GM18868 (cell line): Measurements from ENCODE around the gene RAP1GAP2.

Experiments used
- ATAC-seq: cut with Tn5 transposase; IDR thresholded peaks from one replicate; pipeline ENCODE4 v1.9.1; 2021; ENCODE audit warnings: mild to moderate bottlenecking, moderate library complexity; ENCODE audit not compliant: unreplicated experiment

Gene RAP1GAP2

DNA sequence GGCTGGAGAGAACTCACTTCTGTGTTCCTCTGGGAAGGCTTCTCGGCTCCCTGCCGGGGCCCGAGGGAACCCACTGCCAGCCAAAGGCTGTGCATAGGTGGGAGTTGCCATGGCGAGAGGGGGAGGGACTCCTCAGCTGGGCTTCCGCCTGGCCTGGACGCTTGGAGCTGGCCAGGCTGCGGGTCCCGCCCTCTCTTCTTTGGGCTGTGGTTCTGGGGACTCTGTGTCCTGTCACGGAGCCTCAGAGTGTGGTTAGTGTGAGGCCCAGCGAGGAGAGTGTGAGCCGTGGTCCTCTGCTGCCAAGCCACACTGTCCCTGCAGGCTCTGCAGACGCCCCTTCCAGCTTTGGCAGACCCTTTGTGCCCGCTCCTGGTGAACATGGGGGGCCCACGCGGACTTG lies 144.1 kb downstream of the RAP1GAP2 start:
- ATAC-seq, result no peak

DNA sequence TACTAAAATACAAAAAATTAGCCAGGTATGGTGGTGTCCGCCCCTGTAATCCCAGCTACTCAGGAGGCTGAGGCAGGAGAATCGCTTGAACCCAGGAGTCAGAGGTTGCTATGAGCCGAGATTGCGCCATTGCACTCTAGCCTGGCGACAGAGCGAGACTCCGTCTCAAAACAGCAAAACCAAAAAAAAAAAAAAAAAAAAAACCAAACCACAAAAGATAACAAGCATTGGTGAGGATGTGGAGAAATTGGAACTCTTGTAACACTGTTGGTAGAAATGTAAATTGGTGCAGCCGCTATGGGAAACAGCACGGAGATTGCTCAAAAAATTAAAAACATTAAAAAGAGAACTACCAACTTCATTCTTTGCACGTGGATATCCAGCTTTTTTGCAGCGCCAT lies 147.7 kb downstream of the RAP1GAP2 start:
- no peak for ATAC-seq

DNA sequence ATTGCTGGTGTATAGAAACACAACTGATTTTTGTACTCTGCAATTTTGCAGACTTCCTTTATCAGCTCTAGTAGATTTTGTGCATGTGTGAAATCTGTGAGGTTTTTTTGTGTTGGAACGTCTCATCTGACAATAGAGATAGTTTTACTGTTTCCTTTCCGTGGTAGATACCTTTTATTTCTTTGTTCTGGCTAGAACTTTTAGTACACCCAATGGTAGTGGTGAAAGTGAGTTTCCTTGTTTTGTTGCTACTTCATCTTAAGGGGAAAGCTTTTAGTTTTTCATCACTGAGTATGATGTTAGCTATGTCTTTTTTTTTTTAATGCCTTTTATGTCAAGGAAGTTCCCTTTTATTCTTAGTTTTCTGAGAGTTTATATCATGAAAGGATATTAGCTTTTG lies 149.1 kb downstream of the RAP1GAP2 start:
- no peak for ATAC-seq

DNA sequence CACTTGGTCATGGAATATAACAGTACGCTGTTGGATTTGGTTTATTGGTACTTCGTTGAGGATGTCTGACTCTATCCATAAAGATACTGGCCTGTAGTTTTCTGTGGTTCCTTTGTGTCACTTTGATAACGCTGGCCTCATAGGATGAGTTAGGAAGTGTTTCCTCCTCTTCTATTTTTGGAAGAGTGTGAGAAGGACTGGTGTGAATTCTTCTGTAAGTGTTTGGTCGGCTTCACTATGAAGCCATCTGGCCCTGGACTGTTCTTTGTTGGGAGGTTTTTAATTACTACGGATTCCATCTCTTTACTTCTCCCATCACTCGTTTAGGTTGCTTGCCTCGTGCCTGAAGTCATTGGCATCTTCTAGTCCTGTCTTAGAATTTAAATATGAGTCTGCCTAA lies 149.9 kb downstream of the RAP1GAP2 start:
- ATAC-seq, result no peak

DNA sequence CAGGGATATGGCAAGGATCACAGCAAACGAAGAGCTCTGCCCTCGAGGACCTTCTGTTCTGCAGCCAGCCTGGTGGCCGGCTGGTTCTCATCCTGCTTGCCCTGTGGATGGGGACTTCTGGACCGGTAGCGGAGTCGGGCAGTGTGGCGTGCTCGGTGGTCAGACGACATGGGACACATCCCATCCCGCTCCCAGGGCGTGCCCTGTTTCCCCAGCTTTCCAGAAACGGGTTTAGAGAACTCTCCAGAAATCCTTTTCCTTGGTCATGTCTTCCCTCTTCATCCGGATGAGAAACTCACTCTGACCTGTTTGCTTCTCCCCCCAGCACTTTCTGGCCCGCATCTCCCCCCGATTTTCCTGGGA lies 151.3 kb downstream of the RAP1GAP2 start:
- no peak for ATAC-seq

DNA sequence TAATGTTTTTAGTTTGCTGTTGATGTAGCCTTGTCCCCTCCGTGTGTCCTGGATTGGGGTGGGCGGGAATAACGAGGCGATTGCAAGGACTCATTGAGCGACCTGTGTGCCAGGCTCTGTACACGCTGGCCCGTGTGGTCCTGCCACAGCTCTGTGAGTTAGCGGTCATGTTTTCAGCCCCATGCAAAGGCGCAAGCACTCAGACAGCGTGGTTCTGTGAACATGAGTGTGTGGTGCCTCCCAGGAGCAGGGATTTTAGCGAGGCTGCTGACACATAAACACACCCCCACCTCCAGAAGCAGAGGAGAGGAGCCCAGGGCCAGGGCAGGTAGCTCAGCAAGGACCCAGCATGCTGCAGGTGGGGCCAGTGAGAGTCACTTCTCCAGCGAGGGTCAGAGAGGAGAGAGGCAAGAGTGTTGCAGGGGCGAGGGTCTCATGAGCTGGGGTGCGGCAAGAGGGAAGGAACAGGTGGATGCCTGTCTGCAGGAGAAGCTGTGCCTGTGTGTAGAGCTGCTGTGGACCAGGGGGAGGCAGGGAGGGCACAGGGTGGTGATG lies 151.8 kb downstream of the RAP1GAP2 start:
- ATAC-seq, result no peak

DNA sequence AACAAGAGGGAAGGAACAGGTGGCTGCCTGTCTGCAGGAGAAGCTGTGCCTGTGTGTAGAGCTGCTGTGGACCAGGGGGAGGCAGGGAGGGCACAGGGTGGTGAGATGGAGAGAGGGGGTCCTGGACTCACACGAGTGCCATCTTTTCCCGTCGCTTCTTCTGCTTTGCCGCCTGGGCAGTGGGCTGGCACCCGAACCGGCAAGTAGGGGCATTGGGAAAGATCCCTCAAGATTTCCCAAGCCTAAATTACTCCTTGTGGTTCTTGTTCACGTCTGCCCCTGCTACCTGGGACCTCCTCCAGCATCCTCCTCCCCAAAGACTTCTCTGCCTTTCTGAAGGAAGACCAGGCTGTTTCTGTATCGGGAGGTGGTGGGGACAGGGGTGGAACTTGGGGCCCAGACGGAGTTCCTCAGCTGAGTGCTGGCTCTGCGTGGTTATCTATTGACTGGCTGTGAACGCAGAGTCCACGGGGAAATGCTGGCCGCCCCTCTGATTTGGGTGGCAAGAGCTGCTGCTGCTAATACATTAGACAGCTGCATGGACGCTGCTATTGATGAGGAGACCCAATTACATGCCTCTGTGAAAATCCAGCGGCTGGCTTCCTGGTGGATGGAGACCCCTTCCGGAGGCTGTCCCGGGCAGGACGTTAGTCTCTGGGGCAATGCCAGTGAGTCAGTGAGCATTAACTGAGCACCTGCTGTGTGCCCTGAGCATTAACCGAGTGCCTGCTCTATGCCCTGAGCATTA lies 152.7 kb downstream of the RAP1GAP2 start:
- ATAC-seq, result no peak

DNA sequence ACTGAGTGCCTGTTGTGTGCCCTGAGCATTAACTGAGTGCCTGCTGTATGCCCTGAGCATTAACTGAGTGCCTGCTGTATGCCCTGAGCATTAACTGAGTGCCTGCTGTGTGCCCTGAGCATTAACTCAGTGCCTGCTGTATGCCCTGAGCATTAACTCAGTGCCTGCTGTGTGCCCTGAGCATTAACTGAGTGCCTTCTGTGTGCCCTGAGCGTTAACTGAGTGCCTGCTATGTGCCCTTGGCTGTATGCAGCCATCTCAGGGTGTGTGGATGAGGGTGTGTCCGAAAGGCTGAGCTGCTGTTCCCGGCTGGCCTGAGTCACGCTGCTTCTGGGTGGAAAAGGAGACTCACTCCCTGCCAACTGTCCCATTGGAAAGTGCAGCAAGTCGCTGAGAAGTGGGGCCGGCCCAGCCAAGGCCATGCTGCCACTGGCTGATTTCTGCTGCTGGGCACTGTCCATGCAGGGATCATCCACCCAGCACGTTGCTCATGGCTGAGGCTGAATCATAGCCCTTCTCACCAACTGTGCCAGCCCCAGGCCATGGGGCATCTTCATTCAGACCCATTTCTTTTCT lies 153.3 kb downstream of the RAP1GAP2 start:
- no peak for ATAC-seq

DNA sequence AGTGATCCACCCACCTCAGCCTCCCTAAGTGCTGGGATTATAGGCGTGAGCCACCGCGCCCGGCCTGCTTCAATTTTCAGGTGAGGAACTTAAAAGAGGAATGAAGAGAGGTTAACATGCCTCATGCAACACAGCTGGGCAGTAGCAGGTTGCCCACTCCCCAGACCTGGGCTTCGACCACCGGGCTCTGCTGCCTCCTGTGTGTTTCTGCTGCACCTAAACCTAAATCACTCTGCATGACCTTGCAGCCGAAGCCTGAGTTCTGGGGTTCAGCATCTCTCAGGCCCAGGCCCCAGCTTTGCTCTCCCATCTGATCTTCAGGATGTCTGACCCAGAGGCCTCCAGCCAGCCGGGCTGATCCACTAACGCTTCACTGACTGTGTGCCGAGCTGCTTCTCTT lies 154.6 kb downstream of the RAP1GAP2 start:
- ATAC-seq, result no peak

DNA sequence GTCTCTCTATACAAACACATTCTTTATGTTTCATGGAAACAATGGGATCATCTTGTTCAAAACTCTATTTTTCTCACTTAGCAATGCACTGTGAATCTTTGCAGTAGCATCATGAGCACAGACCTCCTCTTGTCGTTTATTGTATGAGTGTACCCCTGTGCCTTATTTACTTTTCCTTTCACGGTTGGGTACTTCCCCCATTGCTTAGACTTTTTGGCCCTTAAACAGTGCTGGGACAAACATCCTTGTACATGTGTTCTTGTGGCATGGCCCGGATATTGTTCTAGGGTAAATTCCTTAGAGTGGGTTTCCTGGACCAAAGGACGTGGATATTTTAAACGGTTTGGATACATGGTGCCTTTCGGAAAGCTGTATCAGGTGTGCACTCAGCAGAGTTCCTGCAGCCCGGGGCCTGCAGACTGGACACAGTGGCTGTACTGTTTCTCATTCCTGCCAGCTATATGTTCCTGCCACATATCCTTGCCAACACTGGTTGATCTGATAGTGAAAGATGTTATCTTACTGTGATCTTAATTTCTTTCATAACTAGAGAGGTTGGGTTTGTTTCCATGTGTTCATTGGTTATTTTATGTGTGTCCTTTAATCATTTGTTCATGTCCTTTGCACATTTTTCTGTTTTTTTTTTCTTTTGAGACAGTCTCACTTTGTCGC lies 156.1 kb downstream of the RAP1GAP2 start:
- no peak for ATAC-seq

DNA sequence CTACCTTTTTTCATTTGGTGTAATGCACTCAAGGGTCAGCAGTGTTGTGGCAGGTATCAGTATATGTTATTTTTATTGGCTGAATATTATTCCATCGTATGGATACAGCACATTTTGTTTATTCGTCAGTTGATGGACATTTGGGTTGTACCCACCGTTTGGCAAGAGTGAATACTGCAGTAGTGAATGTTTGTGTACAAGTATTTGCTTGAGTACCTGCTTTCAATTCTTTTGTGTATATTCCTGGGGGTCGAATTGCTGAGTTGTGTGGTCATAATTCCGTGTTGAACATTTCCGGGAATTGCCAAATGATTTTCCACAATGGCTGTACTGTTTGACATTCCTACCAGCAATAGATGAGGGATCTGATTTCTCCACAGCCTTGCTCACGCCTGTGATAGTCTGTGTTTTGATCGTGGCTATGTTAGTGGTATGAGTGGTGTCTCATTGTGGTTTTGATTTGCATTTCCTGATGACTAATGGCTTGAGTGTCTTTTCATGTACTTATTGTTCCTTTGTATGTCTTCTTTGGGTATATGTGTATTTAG lies 158.7 kb downstream of the RAP1GAP2 start:
- no peak for ATAC-seq

DNA sequence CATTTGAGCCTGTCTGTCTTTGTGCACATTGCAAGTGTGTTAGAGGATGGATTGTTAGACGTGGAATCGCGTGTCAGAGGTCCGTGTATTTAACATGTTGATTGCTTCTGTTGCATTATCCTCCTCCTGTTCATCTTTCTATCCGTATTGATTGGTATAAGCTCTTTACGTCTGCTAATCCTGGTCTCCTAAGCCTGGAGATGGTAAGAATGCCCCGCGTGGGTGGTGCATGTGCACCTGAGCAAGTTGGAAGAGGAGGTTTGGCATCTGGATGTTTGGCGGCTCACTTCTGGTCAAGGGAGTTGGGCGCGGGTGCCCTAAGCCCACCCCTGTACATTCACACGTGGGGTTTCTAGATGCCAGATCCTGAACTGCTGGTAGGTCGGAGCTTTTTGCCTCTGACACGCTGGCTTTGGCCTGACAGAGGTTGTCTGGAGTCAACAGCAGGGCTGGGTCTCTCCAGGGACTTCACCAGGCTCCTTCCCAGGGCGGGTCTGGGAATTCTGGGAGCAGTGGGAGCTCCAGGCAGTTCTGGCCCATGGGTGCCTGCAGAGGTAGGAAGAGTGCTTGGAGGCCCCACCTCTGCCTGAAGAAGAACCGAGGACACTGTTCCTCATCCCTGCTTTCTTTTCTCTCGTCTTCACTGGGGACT lies 159.8 kb downstream of the RAP1GAP2 start:
- no peak for ATAC-seq

DNA sequence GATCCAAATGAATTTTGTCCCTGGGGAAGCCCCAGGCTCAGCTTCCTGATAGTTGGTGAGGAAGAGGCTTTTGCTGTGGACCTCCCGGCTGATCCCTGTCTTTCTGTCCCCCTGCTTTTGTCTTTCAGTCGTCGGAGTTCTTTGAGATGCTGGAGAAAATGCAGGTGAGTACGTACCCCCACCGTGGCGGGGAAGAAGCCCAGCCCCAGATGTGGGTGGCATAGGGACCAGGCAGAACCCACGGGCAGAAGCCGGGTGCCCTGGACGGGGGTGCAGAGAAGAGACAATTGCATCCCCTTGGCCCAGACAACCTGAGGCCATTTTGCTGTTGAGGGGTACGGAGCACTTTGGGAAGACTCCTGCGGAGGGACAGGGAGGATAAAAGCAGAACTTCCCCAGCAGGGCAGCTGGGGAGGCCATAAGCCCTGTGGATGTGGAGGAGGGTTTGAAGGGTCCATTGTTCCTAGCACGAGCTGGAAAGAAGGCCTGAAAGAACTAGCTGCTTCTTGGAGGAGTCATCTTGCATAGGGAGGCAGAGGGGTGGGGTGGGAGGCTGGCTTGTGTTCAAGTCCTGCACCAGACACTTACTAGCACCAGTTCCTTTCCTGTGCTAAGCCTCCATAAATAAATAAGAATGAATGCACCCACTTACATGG lies 161.5 kb downstream of the RAP1GAP2 start:
- ATAC-seq, result no peak

DNA sequence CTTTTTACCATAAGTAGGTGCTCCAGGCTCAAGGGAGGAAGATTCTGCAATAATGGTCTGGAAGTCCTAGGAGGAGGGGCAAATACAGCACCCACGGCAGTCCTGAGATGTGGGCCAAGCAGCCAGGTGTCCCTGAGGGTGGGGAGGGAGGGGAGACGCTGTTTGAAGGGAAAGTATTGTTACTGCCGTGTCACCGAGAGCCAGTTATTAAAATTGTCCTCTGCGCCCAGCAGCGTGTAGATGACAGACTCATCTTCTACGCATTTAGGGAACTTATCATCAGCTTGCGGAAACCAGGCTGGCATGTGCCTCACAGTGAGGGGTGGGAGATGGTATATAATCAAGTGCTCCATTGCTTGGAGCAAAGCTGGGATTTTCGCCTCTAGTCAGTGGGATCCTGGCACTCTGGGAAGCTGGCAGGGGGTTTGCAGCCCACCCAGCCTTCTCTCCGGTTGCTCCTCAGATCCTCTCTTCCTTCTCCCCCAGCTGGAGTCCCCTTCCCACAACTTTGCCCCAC lies 162.5 kb downstream of the RAP1GAP2 start:
- no peak for ATAC-seq

DNA sequence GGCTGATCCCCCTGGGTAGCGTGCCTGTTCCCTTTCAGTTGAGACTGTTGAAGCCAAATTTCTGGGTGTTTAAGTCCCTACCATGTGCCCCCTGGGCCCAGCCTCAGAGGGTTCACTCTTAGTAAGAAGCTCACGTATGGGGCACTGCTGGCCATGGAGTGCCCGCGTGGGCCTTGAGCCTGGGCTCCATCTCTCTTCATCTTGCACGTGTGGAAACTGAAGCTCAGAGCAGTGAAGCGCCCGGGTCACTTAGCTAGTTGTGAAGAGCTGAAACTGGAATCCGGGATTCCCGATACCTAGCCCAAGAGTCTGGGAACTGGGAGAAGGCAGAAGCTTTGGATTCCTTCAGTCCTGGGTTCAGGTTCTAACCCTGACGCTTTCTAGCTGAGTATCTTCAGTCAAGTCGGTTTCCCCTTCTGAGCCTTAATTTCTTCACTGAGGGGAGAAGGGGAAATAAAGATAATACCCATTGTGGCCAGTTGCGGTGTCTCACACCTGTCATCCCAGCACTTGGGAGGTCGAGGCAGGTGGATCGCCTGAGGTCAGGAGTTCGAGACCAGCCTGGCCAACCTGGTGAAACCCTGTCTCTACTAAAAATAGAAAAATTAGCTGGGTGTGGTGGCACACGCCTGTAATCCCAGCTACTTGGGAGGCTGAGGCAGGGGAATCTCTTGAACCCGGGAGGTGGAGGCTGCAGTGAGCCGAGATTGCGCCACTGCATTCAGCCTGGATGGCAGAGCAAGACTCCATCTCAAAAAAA lies 163.3 kb downstream of the RAP1GAP2 start:
- no peak for ATAC-seq

DNA sequence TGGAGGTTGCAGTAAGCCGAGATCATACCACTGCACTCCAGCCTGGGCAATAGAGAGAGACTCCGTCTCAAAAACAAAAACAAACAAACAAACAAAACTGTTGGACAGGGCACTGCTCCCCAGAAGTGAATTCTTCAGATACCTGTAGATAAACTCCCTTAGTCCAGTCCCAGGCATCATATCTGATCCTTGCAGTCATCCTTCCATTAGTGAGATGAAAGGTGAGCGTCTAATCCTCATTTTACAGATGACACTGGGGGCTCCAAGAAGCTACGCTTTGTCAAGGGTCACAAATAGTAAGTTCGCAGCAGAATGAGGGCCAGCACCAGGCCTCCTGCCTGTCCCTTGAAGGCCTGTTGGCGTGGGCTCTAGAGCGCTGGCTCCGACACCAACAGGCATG lies 165.2 kb downstream of the RAP1GAP2 start:
- no peak for ATAC-seq

DNA sequence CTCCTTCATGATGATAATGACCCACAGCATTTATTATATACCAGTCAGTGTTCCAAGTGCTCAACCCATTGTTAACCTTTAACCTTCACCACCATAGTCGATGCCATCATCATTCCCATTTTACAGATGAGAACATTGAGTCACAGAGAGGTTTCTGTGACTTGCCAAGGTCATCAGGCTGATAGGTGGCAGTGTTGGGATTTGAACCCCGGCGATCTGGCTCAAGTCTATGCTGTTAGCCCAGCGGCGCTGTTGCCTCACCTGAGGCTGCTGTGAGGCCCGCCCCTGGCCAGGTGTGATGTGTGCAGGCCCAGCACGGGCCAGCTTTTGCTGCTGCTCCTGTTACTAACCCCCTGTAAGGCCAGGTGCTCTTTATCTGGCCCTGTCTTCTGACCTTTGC lies 166.0 kb downstream of the RAP1GAP2 start:
- ATAC-seq, result no peak

DNA sequence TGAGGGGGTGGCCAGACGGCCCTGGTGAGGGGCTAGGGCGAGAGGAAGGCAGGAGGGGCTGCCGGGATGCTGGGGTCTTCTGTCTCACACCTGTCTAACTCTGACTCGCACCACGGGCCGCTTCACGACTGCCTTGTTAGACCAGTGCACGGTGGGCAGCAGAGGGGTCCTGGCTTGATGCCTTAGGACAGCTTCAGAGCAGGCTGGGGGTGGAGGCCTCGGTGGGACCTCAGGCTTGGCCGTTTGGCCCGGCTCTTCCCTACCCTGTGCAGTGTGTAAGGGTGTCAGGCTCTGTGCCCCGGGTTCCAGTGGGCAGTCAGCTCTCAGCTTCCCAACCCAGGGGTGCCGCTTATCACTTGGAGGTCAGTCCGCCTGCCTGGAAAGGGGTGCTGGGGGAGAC lies 166.5 kb downstream of the RAP1GAP2 start:
- ATAC-seq, result no peak

DNA sequence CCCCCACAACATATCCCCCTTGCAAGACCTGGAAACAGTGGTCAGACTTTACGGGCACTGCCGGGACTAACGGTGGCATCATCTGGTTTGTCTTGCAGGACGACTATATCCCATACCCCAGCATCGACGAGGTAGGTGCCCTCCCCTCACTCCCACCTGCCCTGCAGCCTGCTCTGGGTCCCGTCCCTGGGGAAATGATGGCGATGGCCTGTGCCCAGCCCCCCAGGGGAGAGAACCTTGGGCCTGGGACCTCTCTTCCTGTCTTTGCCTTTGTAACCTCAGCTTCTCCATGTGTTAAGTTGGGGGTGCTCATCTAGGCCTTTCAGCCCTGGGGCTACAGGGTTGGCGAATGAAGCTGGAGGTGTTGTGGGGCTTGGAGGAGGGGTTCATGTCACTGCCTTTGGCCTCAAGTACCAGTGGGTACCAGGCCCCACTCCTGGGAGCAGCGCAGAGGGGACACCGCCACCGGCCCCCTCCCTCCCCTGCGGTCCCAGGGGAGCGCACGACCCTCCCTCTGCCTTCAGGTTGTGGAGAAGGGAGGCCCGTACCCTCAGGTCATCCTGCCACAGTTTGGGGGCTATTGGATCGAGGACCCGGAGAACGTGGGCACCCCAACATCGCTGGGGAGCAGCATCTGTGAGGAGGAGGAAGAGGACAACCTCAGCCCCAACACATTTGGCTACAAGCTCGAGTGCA lies 167.2 kb downstream of the RAP1GAP2 start:
- no peak for ATAC-seq
